ENCODE measurements around the gene DSCAML1.

DSCAML1 gene

GRCh38 chr11:117668321-117668751 lies 128.7 kb downstream of the DSCAML1 start:
- DNase-seq (ENCODE audit: low read depth, low spot score), result no peak

GRCh38 chr11:117664897-117665296 lies 132.1 kb downstream of the DSCAML1 start:
- DNase-seq (ENCODE audit: low read depth, low spot score), result no peak

- no peak for DNase-seq (ENCODE audit: low read depth, low spot score)
Measured at GRCh38 chr11:117663821-117664220, 133.2 kb downstream of the DSCAML1 start.

GRCh38 chr11:117663414-117663813 lies 133.6 kb downstream of the DSCAML1 start:
- DNase-seq (ENCODE audit: low read depth, low spot score), result no peak

GRCh38 chr11:117662671-117663269 lies 134.2 kb downstream of the DSCAML1 start:
- DNase-seq (ENCODE audit: low read depth, low spot score), result no peak

GRCh38 chr11:117662255-117662654 lies 134.8 kb downstream of the DSCAML1 start:
- no peak for DNase-seq (ENCODE audit: low read depth, low spot score)

- no peak for DNase-seq (ENCODE audit: low read depth, low spot score)
Measured at GRCh38 chr11:117658809-117659208, 138.2 kb downstream of the DSCAML1 start.

- no peak for DNase-seq (ENCODE audit: low read depth, low spot score)
Measured at GRCh38 chr11:117657794-117658193, 139.2 kb downstream of the DSCAML1 start.

- DNase-seq (ENCODE audit: low read depth, low spot score), result no peak
Measured at GRCh38 chr11:117654281-117655255, 142.4 kb downstream of the DSCAML1 start.

- no peak for DNase-seq (ENCODE audit: low read depth, low spot score)
Measured at GRCh38 chr11:117652521-117652920, 144.5 kb downstream of the DSCAML1 start.

- DNase-seq (ENCODE audit: low read depth, low spot score), result no peak
Measured at GRCh38 chr11:117649296-117650055, 147.5 kb downstream of the DSCAML1 start.

GRCh38 chr11:117647872-117648271 lies 149.1 kb downstream of the DSCAML1 start:
- DNase-seq (ENCODE audit: low read depth, low spot score), result no peak

GRCh38 chr11:117647207-117647606 lies 149.8 kb downstream of the DSCAML1 start:
- DNase-seq (ENCODE audit: low read depth, low spot score), result no peak

- no peak for DNase-seq (ENCODE audit: low read depth, low spot score)
Measured at GRCh38 chr11:117646411-117646810, 150.6 kb downstream of the DSCAML1 start.

- no peak for DNase-seq (ENCODE audit: low read depth, low spot score)
Measured at GRCh38 chr11:117644403-117645155, 152.4 kb downstream of the DSCAML1 start.

GRCh38 chr11:117643606-117644300 lies 153.3 kb downstream of the DSCAML1 start:
- no peak for DNase-seq (ENCODE audit: low read depth, low spot score)

- no peak for DNase-seq (ENCODE audit: low read depth, low spot score)
Measured at GRCh38 chr11:117642835-117643234, 154.2 kb downstream of the DSCAML1 start.

- DNase-seq (ENCODE audit: low read depth, low spot score), result no peak
Measured at GRCh38 chr11:117642396-117642795, 154.6 kb downstream of the DSCAML1 start.

- no peak for DNase-seq (ENCODE audit: low read depth, low spot score)
Measured at GRCh38 chr11:117641008-117641915, 155.8 kb downstream of the DSCAML1 start.

- DNase-seq (ENCODE audit: low read depth, low spot score), result no peak
Measured at GRCh38 chr11:117640041-117640440, 157.0 kb downstream of the DSCAML1 start.

Data from activated CD4-positive, CD25-positive, alpha-beta regulatory T cell treated with anti-CD3 and anti-CD28 coated beads, Interleukin-2, amount 50 U/mL, for 16 hours (primary cell).